Neutrophil (primary cell): ENCODE measurements around the gene PARK7.
"Not testable (repeated sequence)": the region's sequence is repeated elsewhere in the genome, so short reads cannot be mapped to it uniquely, and the experiment has no call there.

Experiments used
- H3K27ac ChIP-seq: fragments of 200-600 bp; sonication (generic); 2 replicates; pipeline ENCODE4 v1.5.1; 2016; ENCODE audit warnings: mild to moderate bottlenecking, moderate library complexity
- H3K27me3 ChIP-seq: fragments of 200-600 bp; sonication (generic); 2 replicates; pipeline ENCODE4 v1.6.0; 2016; ENCODE audit warnings: mild to moderate bottlenecking
- H3K36me3 ChIP-seq: fragments of 200-600 bp; sonication (generic); 2 replicates; pipeline ENCODE4 v1.5.1; 2017
- H3K4me1 ChIP-seq, 2 experiments: fragments of 200-600 bp in 1 of 2; sonication (generic) in 1 of 2; 1 replicate in 1 of 2; 2 replicates in 1 of 2; pipeline versions ENCODE4 v1.5.1 to v1.6.1; 2013 to 2016; ENCODE audit warnings: low read depth in 1 of 2, low read length in 1 of 2, mild to moderate bottlenecking in 1 of 2, moderate library complexity in 1 of 2; ENCODE audit not compliant: control insufficient read depth in 1 of 2, insufficient read depth in 1 of 2
- H3K4me3 ChIP-seq, 2 experiments: fragments of 200-600 bp in 1 of 2; sonication (generic) in 1 of 2; 1 replicate in 1 of 2; 2 replicates in 1 of 2; pipeline ENCODE4 v1.5.1; 2013 to 2016; ENCODE audit warnings: low read depth in 1 of 2, low read length in 1 of 2, mild to moderate bottlenecking in 1 of 2, moderate library complexity in 1 of 2
- H3K9me3 ChIP-seq: fragments of 200-600 bp; sonication (generic); 2 replicates; pipeline ENCODE4 v1.5.1; 2016
- TF ChIP-seq, protein P1 (sequence below): fragments of 200-600 bp; sonication (generic); IDR thresholded peaks from 2 replicates; pipeline ENCODE4 v1.5.1; 2016; ENCODE audit warnings: antibody characterized with exemption

PARK7 gene

DNA sequence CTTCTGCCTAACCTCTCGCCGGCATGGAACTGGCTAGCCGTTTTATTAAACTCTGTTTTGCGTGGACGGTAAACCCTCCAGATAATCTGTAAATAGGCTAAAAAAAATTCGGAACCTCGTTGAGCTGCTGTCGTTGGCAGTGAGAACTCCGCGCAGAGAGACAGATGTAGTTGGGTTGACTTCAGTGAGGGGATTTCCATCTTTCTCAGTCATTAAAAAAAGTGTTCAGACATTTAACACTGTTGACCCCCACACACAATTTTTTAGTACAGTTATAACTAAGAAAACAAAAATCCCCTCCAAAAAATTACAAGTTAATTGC is 464 bp downstream of the PARK7 start:
- Histone ChIP-seq H3K4me3 (peak overlapping the region; percentile 84 to 92), H3K27ac (peak overlapping the region; percentile 92), H3K36me3 (peaks cover 36% of the 10 kb centered on the region), H3K27me3 (no peaks in the 10 kb centered on the region), H3K4me1 (peaks cover 22 to 25% of the 10 kb centered on the region in 2 experiments), H3K9me3 (no peaks in the 10 kb centered on the region)
- TF ChIP-seq, protein P1, sequence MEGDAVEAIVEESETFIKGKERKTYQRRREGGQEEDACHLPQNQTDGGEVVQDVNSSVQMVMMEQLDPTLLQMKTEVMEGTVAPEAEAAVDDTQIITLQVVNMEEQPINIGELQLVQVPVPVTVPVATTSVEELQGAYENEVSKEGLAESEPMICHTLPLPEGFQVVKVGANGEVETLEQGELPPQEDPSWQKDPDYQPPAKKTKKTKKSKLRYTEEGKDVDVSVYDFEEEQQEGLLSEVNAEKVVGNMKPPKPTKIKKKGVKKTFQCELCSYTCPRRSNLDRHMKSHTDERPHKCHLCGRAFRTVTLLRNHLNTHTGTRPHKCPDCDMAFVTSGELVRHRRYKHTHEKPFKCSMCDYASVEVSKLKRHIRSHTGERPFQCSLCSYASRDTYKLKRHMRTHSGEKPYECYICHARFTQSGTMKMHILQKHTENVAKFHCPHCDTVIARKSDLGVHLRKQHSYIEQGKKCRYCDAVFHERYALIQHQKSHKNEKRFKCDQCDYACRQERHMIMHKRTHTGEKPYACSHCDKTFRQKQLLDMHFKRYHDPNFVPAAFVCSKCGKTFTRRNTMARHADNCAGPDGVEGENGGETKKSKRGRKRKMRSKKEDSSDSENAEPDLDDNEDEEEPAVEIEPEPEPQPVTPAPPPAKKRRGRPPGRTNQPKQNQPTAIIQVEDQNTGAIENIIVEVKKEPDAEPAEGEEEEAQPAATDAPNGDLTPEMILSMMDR: no peak

DNA sequence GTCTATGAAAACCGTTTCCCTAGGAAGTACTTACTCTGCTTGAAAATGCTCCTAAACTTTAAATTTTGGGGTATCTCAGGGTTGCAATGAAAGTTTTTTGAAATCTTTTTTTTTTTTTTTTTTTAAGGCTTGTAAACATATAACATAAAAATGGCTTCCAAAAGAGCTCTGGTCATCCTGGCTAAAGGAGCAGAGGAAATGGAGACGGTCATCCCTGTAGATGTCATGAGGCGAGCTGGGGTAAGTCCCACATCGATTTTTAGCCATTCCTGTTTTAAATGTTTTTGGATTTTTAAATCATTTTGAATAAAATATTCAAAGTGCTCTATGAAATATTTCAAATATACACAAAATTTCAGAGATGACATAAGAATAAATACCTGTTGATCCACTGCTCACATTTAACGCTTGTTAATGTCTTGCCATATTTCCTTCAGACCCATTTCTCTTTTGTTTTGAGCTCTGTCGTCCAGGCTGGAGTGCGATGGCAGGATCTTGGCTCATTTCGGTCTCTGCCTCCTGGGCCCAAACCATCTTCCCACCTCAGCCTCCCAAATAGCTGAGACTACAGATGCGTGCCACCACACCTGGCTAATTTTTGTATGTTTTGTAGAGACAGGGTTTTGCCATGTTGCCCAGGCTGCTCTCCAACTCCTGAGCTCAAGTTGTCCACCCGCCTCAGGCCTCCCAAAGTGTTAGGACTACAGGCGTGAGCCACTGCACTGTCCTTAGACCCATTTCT is 1.3 kb downstream of the PARK7 start:
- H3K4me3 ChIP-seq: peak overlapping the region; percentile 84 to 92
- TF ChIP-seq, protein P1: no peak
- peaks cover 38% of the 10 kb centered on the region for H3K36me3 ChIP-seq
- peaks cover 22 to 25% of the 10 kb centered on the region in 2 experiments for H3K4me1 ChIP-seq
- no peaks in the 10 kb centered on the region for H3K27me3 ChIP-seq
- H3K27ac ChIP-seq: peak overlapping the region; percentile 92
- no peaks in the 10 kb centered on the region for H3K9me3 ChIP-seq

DNA sequence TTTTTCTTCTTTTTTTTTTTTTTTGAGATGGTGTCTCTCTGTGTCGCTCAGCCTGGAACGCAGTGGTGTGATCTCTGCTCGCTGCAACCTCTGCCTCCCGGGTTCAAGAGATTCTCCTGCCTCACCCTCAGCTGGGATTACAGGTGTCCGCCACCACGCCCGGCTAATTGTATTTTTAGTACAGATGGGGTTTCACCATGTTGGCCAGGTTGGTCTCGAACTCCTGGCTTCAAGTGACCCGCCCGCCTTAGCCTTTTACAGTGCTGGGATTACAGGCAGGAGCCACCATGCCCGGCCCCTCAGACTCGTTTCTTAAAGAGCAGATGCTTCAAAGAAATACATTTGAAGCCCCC is 1.8 kb downstream of the PARK7 start:
- H3K27ac ChIP-seq, H3K27me3 ChIP-seq, H3K4me3 ChIP-seq, H3K9me3 ChIP-seq: not testable (repeated sequence)
- Histone ChIP-seq H3K4me1 (peaks cover 22 to 25% of the 10 kb centered on the region in 2 experiments), H3K36me3 (peaks cover 38% of the 10 kb centered on the region)

DNA sequence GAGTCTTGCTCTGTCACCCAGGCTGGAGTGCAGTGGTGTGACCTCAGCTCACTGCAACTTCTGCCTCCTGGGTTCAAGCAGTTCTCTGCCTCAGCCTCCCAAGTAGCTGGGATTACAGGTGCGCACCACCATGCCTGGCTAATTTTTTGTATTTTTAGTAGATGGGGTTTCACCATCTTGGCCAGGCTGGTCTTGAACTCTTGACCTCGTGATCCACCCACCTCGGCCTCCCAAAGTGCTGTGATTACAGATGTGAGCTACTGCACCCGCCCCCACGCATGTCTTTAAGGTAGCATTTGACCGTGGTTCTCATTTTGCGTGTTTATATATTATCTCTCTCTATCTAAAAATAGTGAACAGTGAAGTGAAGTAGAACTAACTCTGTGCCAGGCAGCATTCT is 2.3 kb downstream of the PARK7 start:
- H3K4me3 ChIP-seq, H3K27me3 ChIP-seq, H3K9me3 ChIP-seq, H3K27ac ChIP-seq: not testable (repeated sequence)
- peaks cover 22 to 25% of the 10 kb centered on the region in 2 experiments for H3K4me1 ChIP-seq
- H3K36me3 ChIP-seq: peaks cover 42% of the 10 kb centered on the region

DNA sequence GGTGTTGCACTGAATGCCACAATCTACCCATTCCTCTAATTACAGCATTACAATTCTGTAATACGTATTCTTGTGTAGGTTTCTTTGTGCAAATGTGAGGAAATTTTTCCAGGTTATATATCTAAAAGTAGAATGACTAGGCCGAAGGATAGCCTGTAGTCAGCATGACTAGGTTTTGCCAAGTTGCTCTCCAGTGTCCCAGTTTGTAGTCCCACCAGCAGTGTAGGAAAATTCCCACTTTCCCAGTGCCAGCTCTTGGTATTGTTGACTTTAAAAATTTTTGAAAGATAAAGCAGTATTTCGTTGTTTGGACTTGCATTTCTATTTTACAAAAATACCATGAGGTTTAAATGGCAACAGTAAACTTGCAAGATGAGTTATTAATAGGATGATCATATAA is 3.0 kb downstream of the PARK7 start:
- Histone ChIP-seq H3K27ac (no peak overlapping the region), H3K9me3 (no peaks in the 10 kb centered on the region), H3K36me3 (peaks cover 47% of the 10 kb centered on the region), H3K4me3 (no peak overlapping the region), H3K27me3 (no peaks in the 10 kb centered on the region), H3K4me1 (peaks cover 22 to 25% of the 10 kb centered on the region in 2 experiments)
- TF ChIP-seq, protein P1: no peak

DNA sequence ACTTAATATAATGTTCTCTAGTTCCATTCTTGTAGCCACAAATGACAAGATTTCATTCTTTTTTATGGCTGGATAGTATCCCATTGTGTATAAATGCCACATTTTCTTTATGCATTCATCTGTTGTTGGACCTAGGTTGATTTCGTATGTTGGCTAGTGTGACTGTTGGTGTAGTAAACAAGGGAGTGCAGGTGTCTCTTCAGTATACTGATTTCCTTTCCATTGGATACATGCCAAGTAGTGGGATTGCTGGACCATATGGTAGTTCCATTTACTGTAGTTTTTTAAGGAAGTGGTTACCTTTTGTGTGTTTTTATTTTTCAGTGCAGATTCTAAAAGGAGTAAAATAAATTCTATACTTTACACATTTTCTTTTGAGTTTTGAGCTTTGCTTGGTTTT is 5.7 kb downstream of the PARK7 start:
- no peak overlapping the region for H3K27ac ChIP-seq
- TF ChIP-seq, protein P1: no peak
- peaks cover 71% of the 10 kb centered on the region for H3K36me3 ChIP-seq
- no peak overlapping the region for H3K4me3 ChIP-seq
- peaks cover 3 to 7% of the 10 kb centered on the region in 2 experiments for H3K4me1 ChIP-seq
- no peaks in the 10 kb centered on the region for H3K9me3 ChIP-seq
- H3K27me3 ChIP-seq: no peaks in the 10 kb centered on the region
